K562 (cell line): ENCODE data around the gene PUS10. TPM values are rescaled to one million over a fixed set of nuclear protein-coding genes. Genes with fewer than 3 reads are reported as not detected.
A peak's percentile ranks its signal among the peaks of the same experiment; 100 is the strongest.

Experiments used
- ATAC-seq: fragments of 200-7000 bp; cut with Tn5 transposase; 3 replicates; pipeline ENCODE4 v1.9.1; 2020; ENCODE audit warnings: moderate library complexity
- BruUV-seq: library from RNA; stranded (reverse); fragments of 400-500 nt; replicated peaks from 2 replicates; lab custom pipeline; 2021; lab: Mats Ljungman, UMichigan
- CTCF ChIA-PET: fragments of 300-600 bp; formaldehyde crosslinking; extraction: SDS; loops from one replicate; lab custom pipeline; 2021; ENCODE audit warnings: low intra/inter-chr PET ratio; lab: Yijun Ruan, JAX
- POLR2A ChIA-PET: fragments of 300-600, 350-650 bp; sonication (Branson Sonifier 250); formaldehyde crosslinking; extraction: SDS; loops from one replicate; lab custom pipeline; 2021; ENCODE audit warnings: antibody characterized with exemption, inconsistent platforms; lab: Yijun Ruan, JAX
- DNase-seq, 4 experiments: peaks; one replicate each; pipeline versions ENCODE4 v3.0.0 to v3.0.0-alpha.2; 2011 to 2018; ENCODE audit warnings: low spot score in 3 of 4, mixed read lengths in 3 of 4; ENCODE audit errors: extremely low read depth in 1 of 4
- FAIRE-seq: peaks from 2 replicates; lab custom pipeline; 2011; peaks lifted over from hg19 to GRCh38; lab: Jason Lieb, UNC
- H2AFZ ChIP-seq: 2 replicates; pipeline ENCODE4 v1.6.0; 2011; ENCODE audit warnings: low read depth, low read length, control low read depth, inconsistent platforms
- H3K27ac ChIP-seq: fragments of 200-600 bp; 3 replicates; pipeline ENCODE4 v1.8.0; 2011; ENCODE audit warnings: low read depth, mild to moderate bottlenecking, control low read depth, inconsistent platforms, low read length, moderate library complexity, mixed read lengths; ENCODE audit errors: extremely low read depth
- H3K27me3 ChIP-seq, 2 experiments: fragments of 300-600 bp in 1 of 2; 2 replicates in 1 of 2; 3 replicates in 1 of 2; pipeline versions ENCODE4 v1.6.0 to v1.8.0; 2011; ENCODE audit warnings: inconsistent platforms in 2 of 2, low read length in 2 of 2, mild to moderate bottlenecking in 1 of 2, mixed read lengths in 1 of 2, moderate library complexity in 1 of 2; ENCODE audit not compliant: control insufficient read depth in 2 of 2, insufficient read depth in 2 of 2
- H3K36me3 ChIP-seq: fragments of 300-600 bp; 3 replicates; pipeline ENCODE4 v1.8.0; 2011; ENCODE audit warnings: mild to moderate bottlenecking, low read length, inconsistent platforms; ENCODE audit not compliant: control insufficient read depth, insufficient read depth
- H3K4me1 ChIP-seq, 2 experiments: fragments of 200-600 bp in 1 of 2; replicated peaks in 1 of 2; 2 replicates in 1 of 2; 3 replicates in 1 of 2; pipeline versions ENCODE4 v1.5.1 to v1.8.0; 2011; ENCODE audit warnings: inconsistent platforms in 2 of 2, low read length in 2 of 2, mild to moderate bottlenecking in 1 of 2, mixed read lengths in 1 of 2, moderate library complexity in 1 of 2; ENCODE audit not compliant: control insufficient read depth in 2 of 2, insufficient read depth in 2 of 2
- H3K4me2 ChIP-seq: 2 replicates; pipeline ENCODE4 v1.6.1; 2011; ENCODE audit warnings: low read length, control low read depth, inconsistent platforms, mixed read lengths; ENCODE audit not compliant: insufficient read depth
- H3K4me3 ChIP-seq: fragments of 200-600 bp; sonication (generic), shearing (Covaris generic); 2 replicates; pipeline ENCODE4 v1.5.1; 2016; ENCODE audit warnings: control low read depth, inconsistent platforms
- H3K79me2 ChIP-seq: fragments of 200-600 bp; 3 replicates; pipeline ENCODE4 v1.8.0; 2011; ENCODE audit warnings: low read length, inconsistent platforms; ENCODE audit not compliant: control insufficient read depth, insufficient read depth
- H3K9ac ChIP-seq, 2 experiments: 2 replicates each; pipeline versions ENCODE4 v1.6.0 to v1.6.1; 2011; ENCODE audit warnings: low read depth in 2 of 2, low read length in 2 of 2, control low read depth in 1 of 2, inconsistent platforms in 1 of 2, mild to moderate bottlenecking in 1 of 2, mixed read lengths in 1 of 2; ENCODE audit not compliant: insufficient read depth in 1 of 2
- H3K9me1 ChIP-seq: one replicate; pipeline ENCODE4 v1.6.0; 2011; ENCODE audit warnings: inconsistent platforms, mild to moderate bottlenecking, low read length, moderate library complexity; ENCODE audit not compliant: control insufficient read depth, insufficient read depth
- H3K9me3 ChIP-seq: replicated peaks from 2 replicates; pipeline ENCODE4 v1.5.1; 2011; ENCODE audit warnings: low read depth, low read length, inconsistent platforms; ENCODE audit not compliant: control insufficient read depth, insufficient read depth
- H4K20me1 ChIP-seq: replicated peaks from 2 replicates; pipeline ENCODE4 v1.6.1; 2011; ENCODE audit warnings: low read length, inconsistent platforms, mixed read lengths; ENCODE audit not compliant: control insufficient read depth, insufficient read depth
- CAMTA2 ChIP-seq: fragments of 250-450 bp; sonication (Bioruptor Pico); conservative IDR thresholded peaks from 2 replicates; pipeline ENCODE4 v1.5.1; 2022
- E2F5 ChIP-seq: sonication (generic); formaldehyde crosslinking; IDR thresholded peaks from 2 replicates; pipeline ENCODE4 v1.8.0; 2022; ENCODE audit warnings: mild to moderate bottlenecking, missing genetic modification reagents
- E2F6 ChIP-seq, 2 experiments: IDR thresholded peaks; 2 replicates each; pipeline ENCODE4 v1.6.1; 2011; ENCODE audit warnings: borderline replicate concordance in 1 of 2, control low read depth in 1 of 2, low read depth in 1 of 2, low read length in 1 of 2, mild to moderate bottlenecking in 1 of 2, mixed read lengths in 1 of 2, moderate library complexity in 1 of 2; ENCODE audit not compliant: insufficient read depth in 1 of 2, insufficient read length in 1 of 2, poor library complexity in 1 of 2, severe bottlenecking in 1 of 2; ENCODE audit errors: extremely low read depth in 1 of 2
- JUNB ChIP-seq: fragments of 450-650 bp; formaldehyde crosslinking; conservative IDR thresholded peaks from 2 replicates; pipeline ENCODE4 v1.4.0; 2020; ENCODE audit warnings: mild to moderate bottlenecking
- NFXL1 ChIP-seq: fragments of 450-650 bp; formaldehyde crosslinking; IDR thresholded peaks from 2 replicates; pipeline ENCODE4 v1.4.0; 2021; ENCODE audit warnings: mild to moderate bottlenecking
- NR2C2 ChIP-seq, 2 experiments: fragments of 200-800 bp in 1 of 2; sonication (Bioruptor generic) in 1 of 2; sonication (generic) in 1 of 2; formaldehyde crosslinking in 1 of 2; IDR thresholded peaks; 2 replicates each; pipeline versions ENCODE4 v1.6.1 to v1.8.0; 2016 to 2022; ENCODE audit warnings: mild to moderate bottlenecking in 1 of 2, missing compliant biosample characterization in 1 of 2, missing genetic modification characterization in 1 of 2, missing genetic modification reagents in 1 of 2
- OTX1 ChIP-seq: fragments of 450-650 bp; formaldehyde crosslinking; IDR thresholded peaks from 2 replicates; pipeline ENCODE4 v1.4.0; 2022; ENCODE audit warnings: mild to moderate bottlenecking
- RBM22 ChIP-seq: fragments of 200-400 bp; formaldehyde crosslinking; IDR thresholded peaks from 2 replicates; pipeline ENCODE4 v1.6.1; 2018; ENCODE audit warnings: low read length, low read depth; ENCODE audit not compliant: poor library complexity, severe bottlenecking
- SMAD4 ChIP-seq: fragments of 250-450 bp; sonication (Bioruptor Pico); conservative IDR thresholded peaks from 2 replicates; pipeline ENCODE4 v1.8.0; 2021; ENCODE audit warnings: inconsistent platforms, mild to moderate bottlenecking, moderate library complexity
- SRSF9 ChIP-seq: fragments of 200-400 bp; formaldehyde crosslinking; IDR thresholded peaks from 2 replicates; pipeline ENCODE4 v1.6.1; 2017; ENCODE audit warnings: low read depth, low read length, borderline replicate concordance
- ZNF140 ChIP-seq: fragments of 250-450 bp; sonication (Bioruptor Pico); IDR thresholded peaks from 2 replicates; pipeline ENCODE4 v1.8.0; 2021; ENCODE audit warnings: moderate library complexity, mild to moderate bottlenecking, inconsistent platforms
- ZNF316 ChIP-seq: fragments of 450-650 bp; IDR thresholded peaks from 2 replicates; pipeline ENCODE4 v1.6.1; 2016
- WGBS: fragments of 100-300 bp; shearing (Covaris generic); methylation state at CpG from one replicate; pipeline ENCODE4 v1.1.6; 2016; ENCODE audit warnings: low coverage, mixed read lengths; ENCODE audit not compliant: insufficient coverage; ENCODE audit errors: missing lambda C conversion rate; 5-methylcytosine and 5-hydroxymethylcytosine counted together
- in situ Hi-C: fragments of 300-500 bp; cut with MboI; formaldehyde crosslinking; loops from 4 replicates; pipeline ENCODE4 v1.15.0; 2018; ENCODE audit warnings: inconsistent platforms, mixed read lengths
- intact Hi-C: fragments of 100-400 bp; cut with micrococcal nuclease; formaldehyde crosslinking; loops from 2 replicates; pipeline ENCODE4 v1.14.2; 2022
- polyA plus RNA-seq, 8 experiments: library from polyadenylated mRNA; depleted of rRNA in 4 of 8; stranded (reverse) in 5 of 8; unstranded in 3 of 8; fragments of >200 nt; fragmentation: Nextera tagmentation in 2 of 8; fragmentation: Illumina TruSeq in 1 of 8; extraction: Ambion mirVana in 2 of 8; extraction: Trizol in 1 of 8; gene quantifications; 2 replicates each; pipeline versions ENCODE4 v1.2.1 to v1.2.3, GENCODE V29; 2011 to 2014; ENCODE audit warnings: inconsistent platforms in 1 of 8, missing spikeins in 1 of 8
- total RNA-seq, 7 experiments: library from RNA; depleted of rRNA in 6 of 7; stranded (reverse); fragments of >200 nt in 6 of 7; fragmentation: Illumina TruSeq in 2 of 7; extraction: Trizol in 2 of 7; gene quantifications; 2 replicates each; pipeline versions ENCODE4 v1.2.1 to v1.2.3, GENCODE V29; 2011 to 2021; ENCODE audit warnings: low replicate concordance in 1 of 7
- TF ChIP-seq, protein P1 (sequence below): fragments of 250-450 bp; sonication (Bioruptor Pico); IDR thresholded peaks from 2 replicates; pipeline ENCODE4 v1.9.0; 2021; ENCODE audit warnings: mild to moderate bottlenecking, inconsistent platforms
- TF ChIP-seq, protein P2 (sequence below): fragments of 250-450 bp; sonication (Bioruptor Pico); IDR thresholded peaks from 2 replicates; pipeline ENCODE4 v1.8.0; 2022; ENCODE audit warnings: inconsistent platforms, mild to moderate bottlenecking, moderate library complexity, borderline replicate concordance

The PUS10 gene
- total and polyA plus RNA-seq, 9 of the 15 experiments (the other 6 are each of a cell fraction or from before 2014, with no cell fraction given), result 5.0 to 10.7 (median 7.6) TPM

DNA sequence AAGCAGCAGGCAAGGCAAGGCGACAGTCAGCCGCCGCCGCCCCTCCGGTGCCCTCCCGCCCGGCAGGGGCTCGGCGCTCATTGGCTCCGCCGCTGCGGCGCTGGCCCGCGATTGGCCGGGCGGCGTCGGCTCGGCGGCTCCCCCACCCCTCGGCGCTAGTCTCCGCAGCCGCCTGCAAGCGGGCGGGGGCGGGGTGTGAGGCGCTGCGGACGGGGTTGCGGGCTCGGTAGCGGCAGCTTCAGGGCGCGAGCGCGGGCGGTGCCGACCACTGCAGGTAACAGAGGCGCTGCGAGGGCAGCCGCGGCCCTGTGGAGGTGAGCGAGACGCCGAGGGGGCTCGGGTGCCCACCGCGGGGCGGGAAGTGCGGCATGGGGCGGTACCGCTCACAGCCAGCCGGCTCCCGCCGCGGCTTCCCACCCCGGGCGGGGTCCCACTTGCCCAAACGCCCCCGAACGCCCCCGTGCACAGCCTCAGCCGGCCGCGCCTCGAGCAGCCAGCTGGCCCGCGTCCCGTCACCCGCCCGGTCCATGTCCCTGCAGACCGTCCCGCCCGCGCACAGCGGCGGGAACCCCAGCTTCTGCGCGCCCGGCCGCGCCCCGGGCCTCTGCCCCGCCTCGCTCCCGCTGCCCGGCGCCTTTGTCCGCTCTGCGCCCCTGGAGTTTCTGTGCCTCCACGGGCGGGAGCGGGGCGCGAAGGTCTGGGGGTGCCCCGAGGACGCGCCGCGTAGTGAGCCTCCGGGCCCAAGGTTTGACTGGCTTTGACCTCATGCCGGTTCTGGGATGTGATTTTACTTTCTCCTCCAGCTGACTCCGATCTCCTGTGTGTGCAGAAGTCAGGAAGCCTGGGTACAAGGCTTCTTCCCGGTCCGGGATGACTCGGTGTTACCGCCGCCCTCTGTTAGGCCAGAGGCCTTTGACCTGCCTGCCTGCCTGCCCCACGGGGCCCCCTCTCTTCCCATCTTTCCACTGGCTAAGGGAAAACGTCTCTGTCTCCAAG lies 48.0 kb upstream of the PUS10 start, which contains the start of gene SANBR:
Gene SANBR, plus strand, starts transcription at position 158 of the 996 bp plus-strand sequence. CDS start 4,480 bp downstream, outside the sequence.
- DNase-seq (peak; percentile 90 to 97 (median 96)), ATAC-seq (peak; percentile 99), FAIRE-seq (peak; percentile 70)
- peak within 1 kb of the TSS; percentile 92 for H3K4me2 ChIP-seq
- WGBS, result 2% methylated on average over 73 of the region's 112 CpGs
- no peaks in the 10 kb centered on the region for H3K9me3 ChIP-seq
- in situ Hi-C loops (no loop called here), intact Hi-C loops (loop anchor here (1.0 kb wide), 1 partner anchor 49 kb away; the partner anchor contains the start of gene PEX13)
- no peaks in the 10 kb centered on the region for H3K27me3 ChIP-seq
- POLR2A ChIA-PET, result interaction anchor here (0.6 to 1.1 kb wide), 5 partner anchors 15 to 389 kb away, joined by 3 read pairs; no protein-coding TSS in a partner anchor
- CTCF ChIA-PET, result no interaction called here
- H3K9ac ChIP-seq, result peak within 1 kb of the TSS; percentile 60 to 95
- no peaks in the 10 kb centered on the region for H3K9me1 ChIP-seq
- H3K79me2 ChIP-seq, result peaks cover 4% of the 10 kb centered on the region; the same call in 2 of the 3 replicates
- H3K4me3 ChIP-seq, result peak within 1 kb of the TSS; percentile 75
- H2AFZ ChIP-seq, result peak within 1 kb of the TSS; percentile 96
- H3K4me1 ChIP-seq, result peaks cover 3 to 15% of the 10 kb centered on the region in 2 experiments; a peak in 3 of 5 replicates
- peaks cover 6% of the 10 kb centered on the region; the same call in 2 of the 3 replicates for H3K36me3 ChIP-seq
- peak within 1 kb of the TSS; percentile 64 for H3K27ac ChIP-seq
- no peaks in the 10 kb centered on the region for H4K20me1 ChIP-seq
- BruUV-seq, result no TSS peak
- TF ChIP-seq NFXL1 (CRISPR knock-in tag) (no peak), SMAD4 (CRISPR knock-in tag) (peak; percentile 47), SRSF9 (no peak), JUNB (CRISPR knock-in tag) (no peak), E2F5 (CRISPR knock-in tag) (no peak), CAMTA2 (CRISPR knock-in tag) (no peak), RBM22 (no peak), ZNF140 (CRISPR knock-in tag) (no peak), OTX1 (CRISPR knock-in tag) (no peak), E2F6 (IDR thresholded peaks at IDR 0.05; ENCODE audit: borderline replicate concordance in 1 of 2, extremely low read depth in 1 of 2, insufficient read depth in 1 of 2, insufficient read length in 1 of 2, low read depth in 1 of 2, low read length in 1 of 2, poor library complexity in 1 of 2, severe bottlenecking in 1 of 2) (peak; percentile 52 to 88), NR2C2 (CRISPR knock-in tag; IDR thresholded peaks at IDR 0.05) (no peak), NR2C2 (tag; IDR thresholded peaks at IDR 0.05) (peak; percentile 58; the same call in 1 of the 2 replicates), ZNF316 (no peak)
- TF ChIP-seq, protein P1, sequence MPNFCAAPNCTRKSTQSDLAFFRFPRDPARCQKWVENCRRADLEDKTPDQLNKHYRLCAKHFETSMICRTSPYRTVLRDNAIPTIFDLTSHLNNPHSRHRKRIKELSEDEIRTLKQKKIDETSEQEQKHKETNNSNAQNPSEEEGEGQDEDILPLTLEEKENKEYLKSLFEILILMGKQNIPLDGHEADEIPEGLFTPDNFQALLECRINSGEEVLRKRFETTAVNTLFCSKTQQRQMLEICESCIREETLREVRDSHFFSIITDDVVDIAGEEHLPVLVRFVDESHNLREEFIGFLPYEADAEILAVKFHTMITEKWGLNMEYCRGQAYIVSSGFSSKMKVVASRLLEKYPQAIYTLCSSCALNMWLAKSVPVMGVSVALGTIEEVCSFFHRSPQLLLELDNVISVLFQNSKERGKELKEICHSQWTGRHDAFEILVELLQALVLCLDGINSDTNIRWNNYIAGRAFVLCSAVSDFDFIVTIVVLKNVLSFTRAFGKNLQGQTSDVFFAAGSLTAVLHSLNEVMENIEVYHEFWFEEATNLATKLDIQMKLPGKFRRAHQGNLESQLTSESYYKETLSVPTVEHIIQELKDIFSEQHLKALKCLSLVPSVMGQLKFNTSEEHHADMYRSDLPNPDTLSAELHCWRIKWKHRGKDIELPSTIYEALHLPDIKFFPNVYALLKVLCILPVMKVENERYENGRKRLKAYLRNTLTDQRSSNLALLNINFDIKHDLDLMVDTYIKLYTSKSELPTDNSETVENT (CRISPR knock-in tag), result no peak
- TF ChIP-seq, protein P2, sequence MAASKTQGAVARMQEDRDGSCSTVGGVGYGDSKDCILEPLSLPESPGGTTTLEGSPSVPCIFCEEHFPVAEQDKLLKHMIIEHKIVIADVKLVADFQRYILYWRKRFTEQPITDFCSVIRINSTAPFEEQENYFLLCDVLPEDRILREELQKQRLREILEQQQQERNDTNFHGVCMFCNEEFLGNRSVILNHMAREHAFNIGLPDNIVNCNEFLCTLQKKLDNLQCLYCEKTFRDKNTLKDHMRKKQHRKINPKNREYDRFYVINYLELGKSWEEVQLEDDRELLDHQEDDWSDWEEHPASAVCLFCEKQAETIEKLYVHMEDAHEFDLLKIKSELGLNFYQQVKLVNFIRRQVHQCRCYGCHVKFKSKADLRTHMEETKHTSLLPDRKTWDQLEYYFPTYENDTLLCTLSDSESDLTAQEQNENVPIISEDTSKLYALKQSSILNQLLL (CRISPR knock-in tag), result no peak
